HG03571 (cell line): ENCODE data around the gene GPR62.

Source experiments
- ATAC-seq: cut with Tn5 transposase; IDR thresholded peaks from one replicate; pipeline ENCODE4 v1.9.1; 2021; ENCODE audit not compliant: unreplicated experiment

GPR62 gene

DNA sequence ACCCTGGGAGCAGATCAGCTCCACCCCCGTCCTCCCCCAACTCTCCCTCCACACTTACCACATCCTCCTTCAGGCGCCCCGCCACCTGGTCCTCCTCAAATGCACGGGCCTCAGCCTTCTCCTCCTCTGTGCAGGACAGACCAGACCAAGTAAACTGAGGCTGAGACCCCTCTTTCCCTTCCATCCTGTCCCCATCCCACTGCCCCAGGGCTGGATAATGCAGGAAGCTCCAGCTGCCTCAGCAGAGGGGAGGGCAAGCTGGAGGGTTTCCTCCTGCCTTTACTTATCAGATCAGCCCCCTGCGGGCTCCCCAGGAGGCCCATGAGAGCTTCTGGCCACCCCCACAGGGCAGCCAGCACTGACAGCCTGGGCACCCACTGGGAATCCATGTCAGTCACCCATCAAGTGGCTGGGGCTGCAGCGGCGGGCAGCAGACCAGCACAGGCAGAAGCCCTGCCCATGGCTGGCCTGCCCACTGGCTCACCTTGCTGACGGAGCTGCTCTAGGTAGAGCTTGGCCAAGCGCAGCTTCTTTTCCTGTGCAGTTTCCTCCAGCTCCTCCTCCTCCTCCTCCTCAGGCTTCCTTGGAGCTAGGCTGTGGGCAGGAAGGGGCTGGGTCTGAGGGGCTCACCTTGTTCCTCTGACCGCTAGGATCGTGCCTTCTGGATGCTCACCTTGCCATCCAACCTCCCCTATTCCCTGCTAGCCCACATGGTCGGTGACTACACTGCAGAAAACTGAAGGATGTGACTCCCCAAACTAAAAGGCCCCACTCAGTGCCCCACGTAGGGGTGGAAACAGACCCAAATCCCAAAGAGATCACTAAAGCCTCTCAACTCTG lies 17.4 kb upstream of the GPR62 start:
- no peak for ATAC-seq

DNA sequence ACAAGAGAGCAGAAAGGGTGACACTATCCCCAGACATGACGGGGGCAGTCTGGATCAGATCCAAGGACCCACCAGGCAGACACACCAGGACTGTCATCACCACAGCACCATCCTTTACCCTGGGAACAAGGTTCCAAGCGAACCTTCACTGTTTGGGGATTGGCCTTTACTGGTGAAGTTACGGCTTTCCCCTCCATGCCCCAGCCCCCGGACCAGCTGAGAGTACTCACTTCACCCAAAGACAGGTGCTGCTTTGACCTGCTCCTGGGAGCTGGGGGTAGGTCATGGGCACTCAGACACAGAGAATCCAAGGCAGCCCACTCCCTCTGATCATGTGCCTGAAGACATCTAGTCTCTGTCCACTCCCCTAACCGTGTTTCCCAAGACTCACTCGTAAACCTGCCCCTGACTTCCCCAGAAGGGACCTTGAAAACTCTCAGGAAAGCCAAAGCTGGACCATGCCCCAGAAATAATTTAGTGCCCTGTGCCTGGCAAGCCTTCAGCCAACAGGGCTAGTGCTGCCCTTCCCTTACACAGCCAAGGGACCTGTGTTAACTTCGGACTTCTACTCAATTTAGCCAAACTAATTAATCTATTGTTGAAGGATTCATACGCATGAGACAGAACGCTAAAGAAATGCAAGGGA lies 16.3 kb upstream of the GPR62 start:
- no peak for ATAC-seq

DNA sequence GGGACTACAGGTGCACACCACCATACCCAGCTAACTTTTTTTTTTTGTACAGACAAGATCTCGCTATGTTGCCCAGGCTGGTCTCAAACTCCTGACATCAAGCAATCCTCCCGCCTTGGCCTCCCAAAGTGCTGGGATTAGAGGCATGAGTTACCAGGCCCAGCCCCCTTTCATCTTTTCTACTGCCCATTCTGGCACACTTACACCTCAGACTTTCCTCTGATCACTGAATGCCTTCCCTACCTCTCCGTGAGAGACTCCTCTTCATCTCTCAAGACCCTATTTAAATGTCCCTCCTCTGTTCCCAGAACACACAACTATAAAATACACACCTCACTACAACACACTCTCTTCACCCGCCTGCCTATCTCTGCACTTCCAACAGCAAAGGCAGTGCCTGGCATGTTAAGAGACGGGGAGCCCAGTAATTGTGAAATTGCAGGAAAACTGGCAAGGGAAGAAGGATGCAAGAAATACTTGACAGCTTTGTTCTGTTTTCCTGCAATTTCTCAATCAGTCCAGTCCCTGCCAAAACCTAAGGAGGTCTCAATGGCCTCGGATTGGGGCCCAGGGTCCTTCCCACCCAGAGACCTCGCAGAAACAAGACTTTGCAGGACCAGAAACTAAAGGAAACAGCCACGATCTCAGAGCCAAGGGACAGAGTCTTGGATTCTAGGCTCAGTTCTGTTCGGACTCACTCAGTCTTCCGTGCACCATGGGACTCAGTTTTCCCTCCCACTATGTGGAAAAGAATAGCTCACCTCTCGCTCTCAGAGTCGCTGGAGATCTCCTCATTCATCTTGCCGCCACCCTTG lies 14.3 kb upstream of the GPR62 start:
- ATAC-seq = no peak

DNA sequence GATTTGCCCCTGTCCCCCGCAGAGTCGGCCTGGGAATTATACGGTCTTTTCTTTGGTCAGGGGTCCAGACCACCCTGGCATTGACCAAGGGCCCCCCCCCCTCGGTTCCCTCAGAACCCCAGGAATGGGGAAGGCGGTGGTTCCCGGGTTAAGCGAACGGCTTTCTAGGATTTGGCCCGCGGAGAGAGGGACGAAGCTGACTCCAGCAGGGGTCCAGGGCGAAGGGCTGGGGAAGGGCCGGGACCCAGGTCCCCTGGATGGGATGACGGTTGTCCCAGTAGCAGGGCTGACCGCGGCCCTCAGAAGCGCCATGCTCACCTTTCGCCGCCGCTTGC lies 13.8 kb upstream of the GPR62 start:
- ATAC-seq = no peak

DNA sequence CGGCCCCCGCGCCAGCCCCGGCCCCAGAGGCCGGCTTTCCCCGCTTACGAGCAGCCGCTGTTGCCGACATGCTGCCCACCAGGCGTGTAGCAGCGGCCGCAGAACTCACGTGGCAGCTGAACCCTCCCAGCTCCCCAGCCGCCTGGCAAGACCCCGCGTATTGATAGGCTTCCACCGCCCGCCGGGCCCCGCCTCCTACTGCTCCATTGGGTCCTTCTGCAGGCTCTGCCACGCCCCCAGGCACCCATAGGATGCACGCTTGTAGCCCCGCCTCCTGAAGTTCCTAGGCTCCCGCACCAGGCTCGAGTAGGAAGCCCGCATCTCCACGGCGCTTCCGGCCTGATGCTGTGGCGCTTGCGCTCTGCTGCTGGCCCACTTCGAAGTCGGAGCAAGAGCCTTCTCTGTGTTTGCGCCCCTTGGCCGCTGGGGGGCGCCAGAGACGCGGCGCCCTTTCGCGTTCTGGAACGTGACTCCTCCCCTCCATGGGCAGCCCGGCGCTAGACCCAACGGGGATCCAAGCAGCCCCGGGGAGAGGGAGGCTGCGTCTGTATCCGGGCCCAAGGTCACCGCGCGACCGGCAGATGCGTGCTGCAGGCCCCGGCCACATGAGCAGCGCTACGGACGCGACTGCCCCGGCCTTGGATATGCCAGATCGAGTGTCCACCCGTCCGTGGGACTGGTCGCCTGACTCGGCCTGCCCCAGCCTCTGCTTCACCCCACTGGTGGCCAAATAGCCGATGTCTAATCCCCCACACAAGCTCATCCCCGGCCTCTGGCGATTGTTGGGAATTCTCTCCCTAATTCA lies 13.2 kb upstream of the GPR62 start, which contains the start of the genes PARP3 and RRP9:
Gene PARP3 (plus strand): TSS at position 566 of the 805 bp plus-strand sequence. CDS start 993 bp downstream, outside the sequence.
Gene RRP9 (minus strand): TSS at position 107 of the 805 bp plus-strand sequence. CDS start 37 bp downstream, at position 70.
- ATAC-seq = peak; percentile 93

DNA sequence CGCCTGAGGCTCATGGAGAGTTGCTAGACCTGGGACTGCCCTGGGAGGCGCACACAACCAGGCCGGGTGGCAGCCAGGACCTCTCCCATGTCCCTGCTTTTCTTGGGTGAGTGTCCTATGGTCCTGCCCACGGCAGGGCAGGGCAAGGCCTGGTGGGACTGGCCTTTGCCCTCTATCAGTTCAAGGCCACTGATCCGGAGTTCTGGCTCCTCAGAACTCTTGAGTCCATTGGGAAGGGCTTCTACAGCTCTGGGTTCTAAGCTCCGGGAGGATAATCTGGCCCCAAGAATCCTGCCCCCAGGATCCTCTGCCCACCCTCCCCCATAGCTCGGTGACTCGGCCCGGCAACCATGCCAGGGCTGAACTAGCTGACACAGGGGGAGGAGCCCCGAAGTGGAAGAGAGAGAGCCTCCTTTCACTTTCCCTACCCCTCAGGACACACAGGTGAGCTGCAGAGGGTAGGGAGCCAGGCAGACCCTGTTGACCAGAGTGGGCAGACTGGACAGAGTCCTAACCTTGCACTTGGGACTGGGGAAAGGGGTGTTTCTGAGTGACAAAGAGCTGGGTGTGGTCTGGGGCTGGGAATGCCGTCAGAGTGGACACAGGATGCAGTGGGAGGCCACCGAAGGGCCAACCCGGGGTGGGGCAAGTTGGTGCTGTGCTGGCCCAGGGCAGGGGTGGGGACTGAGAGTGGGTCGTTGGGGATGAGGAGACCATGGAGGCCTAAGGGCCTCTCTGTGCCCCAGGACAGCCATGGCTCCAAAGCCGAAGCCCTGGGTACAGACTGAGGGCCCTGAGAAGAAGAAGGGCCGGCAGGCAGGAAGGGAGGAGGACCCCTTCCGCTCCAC lies 12.4 kb upstream of the GPR62 start:
- ATAC-seq = peak; percentile 20

DNA sequence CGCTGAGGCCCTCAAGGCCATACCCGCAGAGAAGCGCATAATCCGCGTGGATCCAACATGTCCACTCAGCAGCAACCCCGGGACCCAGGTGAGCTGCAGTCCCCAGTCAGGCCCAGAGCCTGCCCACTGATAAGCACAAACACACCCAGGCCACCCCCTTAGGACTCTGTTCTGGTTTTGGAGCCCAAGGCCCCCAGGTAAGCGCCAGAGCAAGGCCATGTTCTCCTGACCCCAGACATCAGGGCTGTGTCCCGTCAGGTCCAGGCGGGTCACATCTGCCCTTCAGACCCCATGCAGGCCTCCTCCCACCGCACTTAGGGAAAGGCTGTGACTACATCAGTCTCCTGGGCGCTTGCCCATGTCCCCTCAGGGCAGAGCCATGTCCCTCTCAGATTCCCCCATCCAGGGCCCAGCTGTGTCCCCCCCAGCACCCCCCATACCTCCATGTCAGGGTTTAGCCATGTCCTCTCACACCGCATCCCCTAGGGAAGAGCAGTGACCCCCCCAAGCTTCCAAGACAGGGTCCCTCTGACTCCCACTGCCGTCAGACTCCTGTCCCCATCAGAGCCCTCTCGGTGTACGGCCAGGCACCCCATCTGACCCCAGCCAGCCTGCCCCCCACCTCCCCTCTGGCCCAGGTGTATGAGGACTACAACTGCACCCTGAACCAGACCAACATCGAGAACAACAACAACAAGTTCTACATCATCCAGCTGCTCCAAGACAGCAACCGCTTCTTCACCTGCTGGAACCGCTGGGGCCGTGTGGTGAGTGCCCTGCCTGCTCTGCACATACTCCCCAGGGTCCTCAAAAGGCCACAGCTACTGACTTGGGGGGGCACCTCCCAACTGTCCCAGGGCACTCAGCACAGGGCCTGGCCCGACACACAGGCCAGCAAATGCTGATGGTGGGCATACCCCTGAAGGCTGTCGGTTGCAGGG lies 11.5 kb upstream of the GPR62 start:
- no peak for ATAC-seq

DNA sequence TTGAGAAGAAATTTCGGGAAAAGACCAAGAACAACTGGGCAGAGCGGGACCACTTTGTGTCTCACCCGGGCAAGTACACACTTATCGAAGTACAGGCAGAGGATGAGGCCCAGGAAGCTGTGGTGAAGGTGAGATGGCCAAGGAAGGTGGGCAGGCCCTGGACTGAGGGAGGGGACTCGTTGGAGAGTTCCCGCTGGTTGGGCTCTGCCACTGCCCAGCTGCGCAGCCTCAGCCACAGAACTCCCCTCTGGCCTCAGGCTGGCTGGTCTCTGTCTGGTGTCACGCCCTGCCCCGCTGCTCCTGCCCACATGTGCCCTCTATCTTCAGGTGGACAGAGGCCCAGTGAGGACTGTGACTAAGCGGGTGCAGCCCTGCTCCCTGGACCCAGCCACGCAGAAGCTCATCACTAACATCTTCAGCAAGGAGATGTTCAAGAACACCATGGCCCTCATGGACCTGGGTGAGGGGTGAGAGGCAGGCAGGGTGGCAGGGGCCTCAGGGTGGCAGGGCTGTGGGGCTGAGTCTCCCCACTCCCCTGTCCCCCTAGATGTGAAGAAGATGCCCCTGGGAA lies 10.6 kb upstream of the GPR62 start:
- ATAC-seq = no peak

DNA sequence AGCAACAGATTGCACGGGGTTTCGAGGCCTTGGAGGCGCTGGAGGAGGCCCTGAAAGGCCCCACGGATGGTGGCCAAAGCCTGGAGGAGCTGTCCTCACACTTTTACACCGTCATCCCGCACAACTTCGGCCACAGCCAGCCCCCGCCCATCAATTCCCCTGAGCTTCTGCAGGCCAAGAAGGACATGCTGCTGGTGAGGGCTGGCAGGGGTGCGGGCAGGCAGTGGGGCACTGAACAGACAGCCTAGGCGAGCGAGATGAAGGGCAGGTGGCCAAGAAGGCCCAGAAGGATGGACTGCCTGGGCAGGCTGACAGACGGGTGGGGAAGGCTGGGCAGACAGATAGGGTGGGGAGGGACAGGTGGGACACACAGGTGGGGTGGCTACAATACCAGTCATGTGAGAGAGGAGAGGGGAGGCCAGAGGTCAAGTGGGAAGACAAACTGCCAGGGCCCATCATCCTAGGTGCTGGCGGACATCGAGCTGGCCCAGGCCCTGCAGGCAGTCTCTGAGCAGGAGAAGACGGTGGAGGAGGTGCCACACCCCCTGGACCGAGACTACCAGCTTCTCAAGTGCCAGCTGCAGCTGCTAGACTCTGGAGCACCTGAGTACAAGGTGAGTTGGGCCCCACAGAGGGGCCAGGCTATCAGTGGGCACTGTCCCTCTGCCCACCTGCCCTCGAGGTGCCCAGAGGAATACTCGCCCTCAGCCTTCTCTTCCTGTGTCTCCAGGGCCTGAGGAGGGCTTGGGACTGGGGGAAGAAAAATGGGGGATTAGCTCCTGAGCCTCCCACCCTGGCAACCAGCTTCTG lies 9.9 kb upstream of the GPR62 start:
- ATAC-seq = no peak

DNA sequence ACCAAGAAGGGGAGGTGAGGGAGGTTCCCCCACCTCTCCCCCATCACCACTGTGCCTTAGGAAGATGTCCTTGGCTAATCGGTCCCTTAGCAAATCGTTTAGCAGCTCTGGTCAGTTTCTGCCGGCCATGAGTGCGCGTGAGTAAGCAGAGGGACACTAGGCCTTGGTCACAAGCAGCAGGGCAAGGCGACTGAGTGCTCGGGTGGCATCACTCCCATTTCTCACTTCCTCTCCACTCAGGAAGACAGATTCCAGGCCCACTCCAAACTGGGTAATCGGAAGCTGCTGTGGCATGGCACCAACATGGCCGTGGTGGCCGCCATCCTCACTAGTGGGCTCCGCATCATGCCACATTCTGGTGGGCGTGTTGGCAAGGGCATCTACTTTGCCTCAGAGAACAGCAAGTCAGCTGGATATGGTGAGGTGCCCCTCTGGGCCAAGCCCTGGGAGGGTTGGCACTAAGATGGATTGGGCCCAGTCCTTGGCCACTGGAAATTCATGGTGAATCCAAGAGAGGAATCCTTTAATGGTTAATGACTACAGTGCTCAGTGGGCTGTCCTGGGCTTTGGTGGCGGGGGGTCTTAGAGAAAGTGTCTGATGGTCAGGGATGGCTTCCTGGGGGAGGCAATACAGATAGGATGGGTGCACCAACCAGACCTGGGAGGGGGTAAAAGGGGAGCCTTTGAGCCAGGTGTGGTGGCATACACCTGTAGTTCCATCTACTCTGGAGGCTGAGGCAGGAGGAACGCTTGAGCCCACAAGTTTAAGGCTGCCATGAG lies 9.1 kb upstream of the GPR62 start:
- no peak for ATAC-seq

DNA sequence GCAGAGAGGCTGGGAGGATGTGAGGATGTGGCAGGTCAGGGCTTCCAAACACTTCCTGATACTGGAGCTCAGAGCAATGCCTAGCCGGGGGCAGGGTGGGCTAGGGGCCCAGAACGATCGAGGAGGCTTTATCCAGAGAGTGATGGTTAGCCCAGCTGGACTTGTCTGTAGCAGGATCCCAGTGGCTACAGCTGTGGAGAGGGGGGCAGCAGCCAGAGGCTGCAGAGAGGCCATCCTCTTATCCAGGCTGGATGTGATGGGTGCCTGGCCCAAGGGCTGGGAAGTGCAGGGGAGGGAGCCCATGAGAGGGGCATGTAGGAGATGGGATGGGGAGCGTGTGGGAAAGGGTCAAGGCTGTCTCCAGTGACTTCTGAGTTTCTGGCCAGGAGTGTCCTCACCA lies 8.4 kb upstream of the GPR62 start:
- no peak for ATAC-seq

DNA sequence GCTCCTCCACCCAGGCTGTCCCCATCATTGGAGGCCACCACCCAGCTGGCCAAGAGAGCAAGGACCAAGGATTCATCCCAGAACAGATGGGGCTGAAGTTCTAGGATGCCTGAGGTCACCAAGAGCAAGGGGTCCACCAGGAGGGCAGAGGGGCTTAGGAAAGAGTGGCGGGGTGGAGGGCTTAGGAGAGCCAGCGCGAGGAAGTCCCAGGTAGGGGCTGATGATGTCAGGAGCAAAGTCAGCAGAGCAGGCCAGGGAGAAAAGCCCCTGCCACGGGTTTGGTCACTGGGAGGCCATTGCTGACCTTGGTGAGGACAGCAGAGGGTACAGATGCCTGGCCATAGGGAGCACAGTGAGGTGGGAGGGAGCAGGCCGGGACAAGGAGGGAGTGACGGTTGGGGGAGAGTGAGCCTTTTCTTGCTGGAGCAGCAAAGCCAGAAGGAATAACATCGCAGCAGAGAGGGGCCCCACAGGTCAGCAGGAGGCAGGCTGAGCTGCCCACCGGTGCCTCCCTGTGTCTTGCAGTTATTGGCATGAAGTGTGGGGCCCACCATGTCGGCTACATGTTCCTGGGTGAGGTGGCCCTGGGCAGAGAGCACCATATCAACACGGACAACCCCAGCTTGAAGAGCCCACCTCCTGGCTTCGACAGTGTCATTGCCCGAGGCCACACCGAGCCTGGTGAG lies 7.8 kb upstream of the GPR62 start:
- ATAC-seq = no peak

DNA sequence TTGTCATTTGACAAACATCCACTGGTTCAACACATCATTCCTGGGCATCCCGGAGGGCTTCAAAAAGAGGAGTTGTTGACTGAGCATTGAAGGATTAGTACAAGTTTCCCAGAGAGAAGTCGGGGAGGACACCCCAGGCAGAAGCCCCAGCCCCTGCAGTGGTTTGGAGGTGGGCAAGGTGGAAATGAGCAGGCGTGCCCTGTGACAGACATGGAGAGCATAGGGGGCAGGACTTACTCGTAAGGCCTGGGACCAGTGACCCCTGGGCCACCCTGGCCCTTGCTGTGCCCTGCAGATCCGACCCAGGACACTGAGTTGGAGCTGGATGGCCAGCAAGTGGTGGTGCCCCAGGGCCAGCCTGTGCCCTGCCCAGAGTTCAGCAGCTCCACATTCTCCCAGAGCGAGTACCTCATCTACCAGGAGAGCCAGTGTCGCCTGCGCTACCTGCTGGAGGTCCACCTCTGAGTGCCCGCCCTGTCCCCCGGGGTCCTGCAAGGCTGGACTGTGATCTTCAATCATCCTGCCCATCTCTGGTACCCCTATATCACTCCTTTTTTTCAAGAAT lies 7.1 kb upstream of the GPR62 start:
- ATAC-seq = no peak

DNA sequence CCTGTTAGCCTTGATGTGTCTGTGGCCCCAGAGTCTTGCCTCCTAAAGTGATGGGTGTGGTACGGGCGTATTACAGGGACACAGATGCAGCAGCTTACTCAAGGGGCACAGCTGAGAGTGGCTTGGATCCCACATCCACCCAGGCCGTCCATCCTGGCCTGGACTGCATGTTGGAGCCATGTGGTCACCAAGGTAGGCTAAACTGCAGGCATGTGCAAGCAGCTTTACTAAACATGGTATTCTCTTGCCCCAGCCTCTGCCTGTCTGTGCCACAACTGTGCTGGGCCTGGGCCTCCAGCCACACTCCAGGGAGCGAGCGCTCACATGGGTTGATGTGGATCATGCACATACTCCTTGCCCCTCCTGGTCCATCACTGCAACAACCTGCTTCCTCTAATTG lies 6.1 kb upstream of the GPR62 start:
- no peak for ATAC-seq

DNA sequence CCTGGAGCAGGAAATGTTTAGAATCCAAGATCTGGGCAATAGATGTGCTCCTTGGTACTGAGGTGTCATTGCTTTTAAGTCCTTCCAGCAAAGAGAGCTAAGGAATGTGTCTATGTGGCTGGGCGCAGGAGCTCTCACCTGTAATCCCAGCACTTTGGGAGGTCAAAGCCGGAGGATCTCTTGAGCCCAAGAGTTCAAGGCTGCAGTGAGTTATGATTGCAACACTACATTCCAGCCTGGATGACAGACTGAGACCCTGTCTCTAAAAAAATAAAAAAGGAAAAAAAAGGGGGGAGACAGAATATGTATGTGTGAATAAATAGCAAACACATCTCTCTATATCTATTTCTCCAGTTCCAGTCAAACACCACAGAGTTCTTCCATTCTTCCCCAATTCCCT lies 4.3 kb upstream of the GPR62 start:
- no peak for ATAC-seq

DNA sequence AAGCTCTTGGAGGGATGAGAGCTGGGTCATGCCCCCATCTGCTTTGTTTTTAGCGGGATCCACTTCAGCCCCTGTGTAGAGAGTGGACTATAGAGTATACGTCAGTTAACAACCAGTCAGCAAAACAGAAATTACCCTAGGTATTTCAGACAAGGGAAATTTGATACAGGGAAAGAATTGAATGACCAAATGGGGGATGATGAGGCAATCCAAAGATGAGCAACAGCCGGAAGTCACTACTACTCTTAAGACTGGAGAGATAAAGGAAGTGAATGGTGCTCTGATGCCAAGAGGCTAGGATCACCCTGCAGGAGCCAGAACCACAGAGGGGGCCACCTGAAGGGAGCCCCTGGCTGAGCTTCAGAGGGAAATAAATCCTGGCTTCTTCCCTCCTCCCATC lies 1.7 kb upstream of the GPR62 start:
- no peak for ATAC-seq
